GM20000 (cell line): ENCODE measurements around the gene CD22.

Experiments
- DNase-seq: peaks from one replicate; pipeline ENCODE4 v3.0.0; 2012; ENCODE audit warnings: low spot score
- TF ChIP-seq, protein P1 (sequence below): IDR thresholded peaks from 2 replicates; pipeline ENCODE4 v1.5.1; 2012; ENCODE audit warnings: mild to moderate bottlenecking, control low read depth; ENCODE audit errors: extremely low read depth, missing control alignments

The CD22 gene

GRCh38 chr19:35337984-35338296, 9.0 kb downstream of the CD22 start:
- TF ChIP-seq, protein P1, sequence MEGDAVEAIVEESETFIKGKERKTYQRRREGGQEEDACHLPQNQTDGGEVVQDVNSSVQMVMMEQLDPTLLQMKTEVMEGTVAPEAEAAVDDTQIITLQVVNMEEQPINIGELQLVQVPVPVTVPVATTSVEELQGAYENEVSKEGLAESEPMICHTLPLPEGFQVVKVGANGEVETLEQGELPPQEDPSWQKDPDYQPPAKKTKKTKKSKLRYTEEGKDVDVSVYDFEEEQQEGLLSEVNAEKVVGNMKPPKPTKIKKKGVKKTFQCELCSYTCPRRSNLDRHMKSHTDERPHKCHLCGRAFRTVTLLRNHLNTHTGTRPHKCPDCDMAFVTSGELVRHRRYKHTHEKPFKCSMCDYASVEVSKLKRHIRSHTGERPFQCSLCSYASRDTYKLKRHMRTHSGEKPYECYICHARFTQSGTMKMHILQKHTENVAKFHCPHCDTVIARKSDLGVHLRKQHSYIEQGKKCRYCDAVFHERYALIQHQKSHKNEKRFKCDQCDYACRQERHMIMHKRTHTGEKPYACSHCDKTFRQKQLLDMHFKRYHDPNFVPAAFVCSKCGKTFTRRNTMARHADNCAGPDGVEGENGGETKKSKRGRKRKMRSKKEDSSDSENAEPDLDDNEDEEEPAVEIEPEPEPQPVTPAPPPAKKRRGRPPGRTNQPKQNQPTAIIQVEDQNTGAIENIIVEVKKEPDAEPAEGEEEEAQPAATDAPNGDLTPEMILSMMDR: no peak
- DNase-seq: no peak

DNA sequence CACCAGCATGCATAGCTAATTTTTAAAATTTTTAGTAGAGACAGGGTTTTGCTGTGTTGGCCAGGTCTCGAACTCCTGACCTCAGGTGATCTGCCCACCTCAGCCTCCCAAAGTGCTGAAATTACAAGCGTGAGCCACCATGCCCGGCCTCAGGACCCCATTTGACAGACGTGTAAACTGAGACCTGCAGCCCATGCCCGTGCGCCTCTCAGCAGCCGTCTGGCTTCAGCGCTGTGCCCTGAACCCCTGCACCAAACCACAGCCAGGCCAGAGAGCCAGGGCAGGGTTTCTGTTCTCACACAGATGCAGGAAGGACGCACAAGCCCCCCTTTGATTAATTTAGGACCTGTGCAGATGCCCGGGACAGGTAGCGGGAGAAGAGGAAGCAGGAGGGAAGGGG, 11.4 kb downstream of the CD22 start:
- TF ChIP-seq, protein P1: no peak
- DNase-seq: no peak

GRCh38 chr19:35341006-35341405, 12.0 kb downstream of the CD22 start:
- TF ChIP-seq, protein P1: no peak
- DNase-seq: no peak

DNA sequence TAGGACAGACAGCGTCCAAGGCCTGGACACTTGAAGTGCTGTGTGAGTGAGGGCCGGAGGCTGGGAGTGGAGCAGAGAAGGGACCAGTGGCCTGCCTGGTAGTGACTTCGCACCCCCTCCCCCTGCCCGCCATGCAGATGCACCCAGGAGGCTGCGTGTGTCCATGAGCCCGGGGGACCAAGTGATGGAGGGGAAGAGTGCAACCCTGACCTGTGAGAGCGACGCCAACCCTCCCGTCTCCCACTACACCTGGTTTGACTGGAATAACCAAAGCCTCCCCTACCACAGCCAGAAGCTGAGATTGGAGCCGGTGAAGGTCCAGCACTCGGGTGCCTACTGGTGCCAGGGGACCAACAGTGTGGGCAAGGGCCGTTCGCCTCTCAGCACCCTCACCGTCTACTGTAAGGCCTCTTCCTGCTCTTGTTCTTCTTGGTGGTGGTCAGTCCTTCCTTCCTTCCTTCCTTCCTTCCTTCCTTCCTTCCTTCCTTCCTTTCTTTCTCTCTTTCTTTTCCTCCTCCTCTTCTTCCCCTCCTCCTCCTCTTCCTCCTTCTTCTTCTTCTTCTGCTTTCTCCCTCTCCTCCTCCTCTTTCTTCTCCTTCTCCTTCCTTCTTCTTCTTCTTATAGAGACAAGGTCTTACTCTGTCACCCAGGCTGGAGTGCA, 12.7 kb downstream of the CD22 start:
- TF ChIP-seq, protein P1: no peak
- no peak for DNase-seq

DNA sequence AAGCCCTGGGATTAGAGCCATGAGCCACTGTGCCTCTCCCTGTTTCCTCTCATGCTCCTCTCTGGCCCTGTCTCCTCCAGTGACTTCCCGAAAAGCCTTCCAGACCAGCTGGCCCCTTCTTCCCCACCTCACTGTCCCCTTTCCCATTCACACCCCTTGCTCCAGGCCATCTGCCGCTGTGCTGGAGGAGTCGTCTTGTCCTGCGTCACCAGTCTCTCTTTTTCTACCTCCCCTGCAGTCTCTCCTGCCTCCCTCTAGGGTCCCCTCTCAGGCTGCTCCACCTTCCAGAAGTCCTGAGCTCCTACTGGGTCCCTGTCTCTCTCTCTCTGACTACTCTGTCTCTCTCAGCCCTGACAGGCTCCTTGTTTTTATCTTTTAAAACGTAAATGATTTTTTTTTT, 13.4 kb downstream of the CD22 start:
- TF ChIP-seq, protein P1: no peak
- DNase-seq: no peak

DNA sequence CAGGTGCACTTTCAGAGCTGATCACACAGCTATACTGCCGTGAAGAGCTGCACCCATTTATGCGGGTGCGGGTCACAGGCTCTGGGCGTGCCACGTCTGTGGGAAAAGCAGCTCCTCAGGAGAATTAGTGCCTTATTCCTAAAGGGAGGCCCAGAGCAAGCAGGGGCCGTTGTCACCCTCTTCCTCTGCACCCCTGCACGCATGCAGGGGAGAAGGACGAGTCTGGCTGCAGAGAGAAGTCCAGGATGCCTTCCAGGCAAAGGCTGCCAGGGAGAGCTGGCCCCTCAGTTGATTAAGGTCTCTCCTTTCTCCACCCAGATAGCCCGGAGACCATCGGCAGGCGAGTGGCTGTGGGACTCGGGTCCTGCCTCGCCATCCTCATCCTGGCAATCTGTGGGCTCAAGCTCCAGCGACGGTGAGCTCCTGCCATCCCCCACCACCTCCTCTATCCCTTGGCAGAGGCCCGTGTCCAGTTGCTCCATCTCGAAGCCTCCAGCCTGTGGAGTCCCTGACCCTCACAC, 15.6 kb downstream of the CD22 start:
- no peak for DNase-seq

DNA sequence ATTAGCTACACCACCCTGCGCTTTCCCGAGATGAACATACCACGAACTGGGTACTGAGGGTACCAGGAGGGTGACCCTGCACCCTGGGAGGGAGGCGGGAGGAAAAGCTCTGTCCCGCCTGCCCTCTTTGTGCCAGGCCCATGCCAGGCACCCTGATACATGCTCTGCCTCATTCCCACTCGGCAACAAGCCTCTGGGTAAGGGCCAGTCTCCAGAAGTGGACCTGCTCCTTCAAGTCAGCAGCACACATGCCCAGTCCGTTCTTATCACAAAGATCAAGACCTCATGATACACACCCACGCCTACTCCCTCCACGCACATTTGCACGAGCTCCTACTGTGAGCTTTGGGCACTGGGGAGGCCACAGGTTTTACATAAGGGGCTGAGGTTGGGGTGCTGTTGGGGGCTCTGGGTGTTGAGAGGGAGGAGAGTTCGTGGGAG, 16.7 kb downstream of the CD22 start:
- TF ChIP-seq, protein P1: no peak
- DNase-seq: no peak

More for the DNA sequence above, 15.6 kb downstream of the CD22 start:
- TF ChIP-seq, protein P1: no peak
